HepG2 (cell line): ENCODE data around the gene WNT3. TPM values are rescaled to one million over a fixed set of nuclear protein-coding genes. Genes with fewer than 3 reads are reported as not detected.

Experiments used
- ARHGAP35 ChIP-seq: sonication (generic); formaldehyde crosslinking; IDR thresholded peaks from 2 replicates; pipeline ENCODE4 v1.9.0; 2022; ENCODE audit warnings: mild to moderate bottlenecking, inconsistent platforms, moderate library complexity, missing genetic modification reagents, borderline replicate concordance
- FOXP1 ChIP-seq, 2 experiments: fragments of 450-650 bp in 1 of 2; IDR thresholded peaks; 2 replicates each; pipeline ENCODE4 v1.6.1; 2017 to 2018; ENCODE audit warnings: antibody characterized with exemption in 1 of 2
- HNRNPUL1 ChIP-seq: fragments of 200-400 bp; formaldehyde crosslinking; IDR thresholded peaks from 2 replicates; pipeline ENCODE4 v1.6.1; 2017; ENCODE audit warnings: low read depth, mild to moderate bottlenecking, low read length, moderate library complexity
- JUND ChIP-seq: sonication (generic); formaldehyde crosslinking; IDR thresholded peaks from 2 replicates; pipeline ENCODE4 v1.8.0; 2022; ENCODE audit warnings: mild to moderate bottlenecking, missing genetic modification reagents
- NFE2L1 ChIP-seq: sonication (generic); formaldehyde crosslinking; IDR thresholded peaks from 2 replicates; pipeline ENCODE4 v1.4.0; 2020; ENCODE audit warnings: missing genetic modification reagents, mild to moderate bottlenecking, borderline replicate concordance
- NFYC ChIP-seq: IDR thresholded peaks from 2 replicates; pipeline ENCODE4 v1.6.1; 2016; ENCODE audit warnings: missing genetic modification reagents, missing compliant biosample characterization
- NKX3-1 ChIP-seq: sonication (generic); formaldehyde crosslinking; IDR thresholded peaks from 2 replicates; pipeline ENCODE4 v1.5.0; 2020; ENCODE audit warnings: missing genetic modification reagents
- PAF1 ChIP-seq: IDR thresholded peaks from 2 replicates; pipeline ENCODE4 v1.6.1; 2016; ENCODE audit warnings: missing genetic modification reagents, missing compliant biosample characterization
- RARA ChIP-seq: IDR thresholded peaks from 2 replicates; pipeline ENCODE4 v1.6.1; 2016; ENCODE audit warnings: missing genetic modification reagents, missing compliant biosample characterization
- TBX2 ChIP-seq: sonication (generic); formaldehyde crosslinking; IDR thresholded peaks from 2 replicates; pipeline ENCODE4 v1.5.0; 2020; ENCODE audit warnings: missing genetic modification reagents, mild to moderate bottlenecking, borderline replicate concordance
- ZNF317 ChIP-seq: sonication (generic); formaldehyde crosslinking; IDR thresholded peaks from 2 replicates; pipeline ENCODE4 v1.5.0; 2020; ENCODE audit warnings: mild to moderate bottlenecking, missing genetic modification reagents
- ZSCAN12 ChIP-seq: sonication (generic); formaldehyde crosslinking; IDR thresholded peaks from 2 replicates; pipeline ENCODE4 v1.9.0; 2021; ENCODE audit warnings: mild to moderate bottlenecking, missing genetic modification reagents
- polyA plus RNA-seq, 8 experiments: library from polyadenylated mRNA; depleted of rRNA in 3 of 8; stranded (reverse) in 7 of 8; unstranded in 1 of 8; fragments of >200 nt; fragmentation: Illumina TruSeq in 4 of 8; extraction: Trizol in 4 of 8; gene quantifications; 2 replicates each; pipeline versions ENCODE4 v1.2.1 to v1.2.3, GENCODE V29; 2011 to 2016; ENCODE audit warnings: low read depth in 4 of 8, missing spikeins in 1 of 8, mixed read lengths in 1 of 8; ENCODE audit not compliant: insufficient read depth in 1 of 8
- total RNA-seq, 5 experiments: library from RNA; depleted of rRNA; stranded (reverse); fragments of >200 nt; fragmentation: Illumina TruSeq; extraction: Trizol; gene quantifications; 2 replicates each; pipeline ENCODE4 v1.2.3, GENCODE V29; 2016; ENCODE audit warnings: low read depth in 1 of 5
- TF ChIP-seq, protein P1 (sequence below): sonication (generic); formaldehyde crosslinking; IDR thresholded peaks from 2 replicates; pipeline ENCODE4 v1.4.0; 2020; ENCODE audit warnings: missing genetic modification reagents; ENCODE audit errors: not compliant biosample characterization
- TF ChIP-seq, protein P2 (sequence below), 2 experiments: fragments of 450-650 bp in 1 of 2; sonication (generic) in 1 of 2; formaldehyde crosslinking in 1 of 2; IDR thresholded peaks; 2 replicates each; pipeline versions ENCODE4 v1.6.1 to v1.8.0; 2016 to 2022; ENCODE audit warnings: antibody characterized with exemption in 1 of 2, mild to moderate bottlenecking in 1 of 2, missing genetic modification reagents in 1 of 2
- TF ChIP-seq, protein P3 (sequence below): sonication (generic); formaldehyde crosslinking; IDR thresholded peaks from 2 replicates; pipeline ENCODE4 v1.4.0; 2020; ENCODE audit warnings: mild to moderate bottlenecking, low read depth, missing genetic modification reagents
- TF ChIP-seq, protein P4 (sequence below): IDR thresholded peaks from 2 replicates; pipeline ENCODE4 v1.6.1; 2012; ENCODE audit warnings: inconsistent platforms
- TF ChIP-seq, protein P5 (sequence below): sonication (generic); formaldehyde crosslinking; conservative IDR thresholded peaks from 2 replicates; pipeline ENCODE4 v1.4.0; 2020; ENCODE audit warnings: missing genetic modification reagents

WNT3 gene
- total and polyA plus RNA-seq, 2 of the 13 experiments (the other 11 are each of a cell fraction or from before 2014, with no cell fraction given), result 8.5 to 10.3 TPM

DNA sequence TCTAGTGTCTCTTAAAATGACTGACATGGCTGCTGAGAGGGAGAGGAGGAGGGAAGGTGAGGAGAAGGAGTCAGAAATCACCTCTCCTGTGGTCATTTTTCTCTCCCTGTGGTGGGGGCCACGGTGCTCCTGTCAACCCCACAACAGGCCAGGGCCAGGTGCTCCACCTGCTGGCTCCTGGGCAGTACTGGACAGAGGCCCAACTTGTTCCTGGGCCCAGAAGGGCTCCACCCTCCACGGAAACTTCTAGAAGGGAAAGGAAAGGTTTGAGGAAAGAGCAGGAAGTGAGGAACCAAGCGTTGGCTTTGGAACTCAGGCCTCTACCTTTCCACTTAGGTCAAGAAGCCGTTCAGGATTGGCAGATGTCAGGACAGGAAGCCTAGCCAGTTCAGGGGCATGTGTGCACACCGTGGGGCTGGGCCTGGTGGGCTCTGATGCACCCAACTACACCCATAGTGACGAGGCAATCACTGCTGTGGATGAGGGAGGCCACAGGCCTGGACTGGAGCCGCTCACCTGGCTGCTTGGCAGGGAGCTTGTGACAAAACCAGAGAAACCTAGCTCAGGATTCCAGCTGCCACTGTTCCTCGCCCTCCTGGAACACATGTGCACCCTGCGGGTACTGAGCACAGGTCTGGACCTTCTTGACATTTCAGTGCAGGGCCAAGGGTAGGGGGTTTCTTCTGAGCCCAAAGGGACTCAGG is 36.1 kb downstream of the WNT3 start (continued):
- TF ChIP-seq, protein P1, sequence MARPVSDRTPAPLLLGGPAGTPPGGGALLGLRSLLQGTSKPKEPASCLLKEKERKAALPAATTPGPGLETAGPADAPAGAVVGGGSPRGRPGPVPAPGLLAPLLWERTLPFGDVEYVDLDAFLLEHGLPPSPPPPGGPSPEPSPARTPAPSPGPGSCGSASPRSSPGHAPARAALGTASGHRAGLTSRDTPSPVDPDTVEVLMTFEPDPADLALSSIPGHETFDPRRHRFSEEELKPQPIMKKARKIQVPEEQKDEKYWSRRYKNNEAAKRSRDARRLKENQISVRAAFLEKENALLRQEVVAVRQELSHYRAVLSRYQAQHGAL (CRISPR knock-in tag), result no peak
- TF ChIP-seq RARA (CRISPR knock-in tag) (0 out of 2 replicates have a peak, but pooled peaks have one; percentile 17), HNRNPUL1 (no peak), FOXP1 (IDR thresholded peaks at IDR 0.05) (no peak), FOXP1 (CRISPR knock-in tag; IDR thresholded peaks at IDR 0.05) (no peak), PAF1 (CRISPR knock-in tag) (no peak), NFE2L1 (no peak), ZSCAN12 (no peak), NKX3-1 (CRISPR knock-in tag) (no peak), TBX2 (CRISPR knock-in tag) (no peak), ARHGAP35 (CRISPR knock-in tag) (0 out of 2 replicates have a peak, but pooled peaks have one; percentile 25), JUND (CRISPR knock-in tag) (no peak), ZNF317 (CRISPR knock-in tag) (no peak), NFYC (no peak)
- TF ChIP-seq, protein P2, sequence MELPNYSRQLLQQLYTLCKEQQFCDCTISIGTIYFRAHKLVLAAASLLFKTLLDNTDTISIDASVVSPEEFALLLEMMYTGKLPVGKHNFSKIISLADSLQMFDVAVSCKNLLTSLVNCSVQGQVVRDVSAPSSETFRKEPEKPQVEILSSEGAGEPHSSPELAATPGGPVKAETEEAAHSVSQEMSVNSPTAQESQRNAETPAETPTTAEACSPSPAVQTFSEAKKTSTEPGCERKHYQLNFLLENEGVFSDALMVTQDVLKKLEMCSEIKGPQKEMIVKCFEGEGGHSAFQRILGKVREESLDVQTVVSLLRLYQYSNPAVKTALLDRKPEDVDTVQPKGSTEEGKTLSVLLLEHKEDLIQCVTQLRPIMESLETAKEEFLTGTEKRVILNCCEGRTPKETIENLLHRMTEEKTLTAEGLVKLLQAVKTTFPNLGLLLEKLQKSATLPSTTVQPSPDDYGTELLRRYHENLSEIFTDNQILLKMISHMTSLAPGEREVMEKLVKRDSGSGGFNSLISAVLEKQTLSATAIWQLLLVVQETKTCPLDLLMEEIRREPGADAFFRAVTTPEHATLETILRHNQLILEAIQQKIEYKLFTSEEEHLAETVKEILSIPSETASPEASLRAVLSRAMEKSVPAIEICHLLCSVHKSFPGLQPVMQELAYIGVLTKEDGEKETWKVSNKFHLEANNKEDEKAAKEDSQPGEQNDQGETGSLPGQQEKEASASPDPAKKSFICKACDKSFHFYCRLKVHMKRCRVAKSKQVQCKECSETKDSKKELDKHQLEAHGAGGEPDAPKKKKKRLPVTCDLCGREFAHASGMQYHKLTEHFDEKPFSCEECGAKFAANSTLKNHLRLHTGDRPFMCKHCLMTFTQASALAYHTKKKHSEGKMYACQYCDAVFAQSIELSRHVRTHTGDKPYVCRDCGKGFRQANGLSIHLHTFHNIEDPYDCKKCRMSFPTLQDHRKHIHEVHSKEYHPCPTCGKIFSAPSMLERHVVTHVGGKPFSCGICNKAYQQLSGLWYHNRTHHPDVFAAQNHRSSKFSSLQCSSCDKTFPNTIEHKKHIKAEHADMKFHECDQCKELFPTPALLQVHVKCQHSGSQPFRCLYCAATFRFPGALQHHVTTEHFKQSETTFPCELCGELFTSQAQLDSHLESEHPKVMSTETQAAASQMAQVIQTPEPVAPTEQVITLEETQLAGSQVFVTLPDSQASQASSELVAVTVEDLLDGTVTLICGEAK (IDR thresholded peaks at IDR 0.05), result no peak
- TF ChIP-seq, protein P2 (CRISPR knock-in tag; IDR thresholded peaks at IDR 0.05), result 0 out of 2 replicates have a peak, but pooled peaks have one; percentile 6
- TF ChIP-seq, protein P3, sequence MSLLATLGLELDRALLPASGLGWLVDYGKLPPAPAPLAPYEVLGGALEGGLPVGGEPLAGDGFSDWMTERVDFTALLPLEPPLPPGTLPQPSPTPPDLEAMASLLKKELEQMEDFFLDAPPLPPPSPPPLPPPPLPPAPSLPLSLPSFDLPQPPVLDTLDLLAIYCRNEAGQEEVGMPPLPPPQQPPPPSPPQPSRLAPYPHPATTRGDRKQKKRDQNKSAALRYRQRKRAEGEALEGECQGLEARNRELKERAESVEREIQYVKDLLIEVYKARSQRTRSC (CRISPR knock-in tag), result no peak
- TF ChIP-seq, protein P4, sequence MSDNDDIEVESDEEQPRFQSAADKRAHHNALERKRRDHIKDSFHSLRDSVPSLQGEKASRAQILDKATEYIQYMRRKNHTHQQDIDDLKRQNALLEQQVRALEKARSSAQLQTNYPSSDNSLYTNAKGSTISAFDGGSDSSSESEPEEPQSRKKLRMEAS, result peak; percentile 36
- TF ChIP-seq, protein P5, sequence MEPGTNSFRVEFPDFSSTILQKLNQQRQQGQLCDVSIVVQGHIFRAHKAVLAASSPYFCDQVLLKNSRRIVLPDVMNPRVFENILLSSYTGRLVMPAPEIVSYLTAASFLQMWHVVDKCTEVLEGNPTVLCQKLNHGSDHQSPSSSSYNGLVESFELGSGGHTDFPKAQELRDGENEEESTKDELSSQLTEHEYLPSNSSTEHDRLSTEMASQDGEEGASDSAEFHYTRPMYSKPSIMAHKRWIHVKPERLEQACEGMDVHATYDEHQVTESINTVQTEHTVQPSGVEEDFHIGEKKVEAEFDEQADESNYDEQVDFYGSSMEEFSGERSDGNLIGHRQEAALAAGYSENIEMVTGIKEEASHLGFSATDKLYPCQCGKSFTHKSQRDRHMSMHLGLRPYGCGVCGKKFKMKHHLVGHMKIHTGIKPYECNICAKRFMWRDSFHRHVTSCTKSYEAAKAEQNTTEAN, result no peak
